HEK293 (cell line): ENCODE measurements around the gene ATF6.
"Not testable (repeated sequence)": the region's sequence is repeated elsewhere in the genome, so short reads cannot be mapped to it uniquely, and the experiment has no call there.

ENCODE experiments used
- CTCF ChIA-PET: fragments of 350-600 bp; formaldehyde crosslinking; extraction: SDS; loops from one replicate; lab custom pipeline; 2021; ENCODE audit warnings: antibody characterized with exemption; lab: Yijun Ruan, JAX
- POLR2A ChIA-PET: fragments of 300-600 bp; formaldehyde crosslinking; extraction: SDS; loops from one replicate; lab custom pipeline; 2020; ENCODE audit warnings: antibody characterized with exemption, inconsistent platforms; lab: Yijun Ruan, JAX
- H3K27ac ChIP-seq: fragments of 200-500 bp; sonication (Bioruptor generic); 2 replicates; pipeline ENCODE4 v1.5.1; 2014; ENCODE audit warnings: low read depth, low read length, control low read depth, inconsistent platforms; ENCODE audit errors: extremely low read depth
- H3K36me3 ChIP-seq, 2 experiments: fragments of 200-500 bp in 1 of 2; sonication (Bioruptor generic) in 1 of 2; 1 replicate in 1 of 2; 2 replicates in 1 of 2; pipeline ENCODE4 v1.5.1; 2014 to 2017; ENCODE audit warnings: inconsistent platforms in 2 of 2, low read length in 2 of 2; ENCODE audit not compliant: control insufficient read depth in 2 of 2, insufficient read depth in 1 of 2
- H3K4me1 ChIP-seq: fragments of 200-500 bp; sonication (Bioruptor generic); 2 replicates; pipeline ENCODE4 v1.5.1; 2014; ENCODE audit warnings: mild to moderate bottlenecking, low read length, inconsistent platforms; ENCODE audit not compliant: control insufficient read depth, insufficient read depth
- H3K4me3 ChIP-seq: 2 replicates; pipeline ENCODE4 v1.5.1; 2011; ENCODE audit warnings: low read depth, mild to moderate bottlenecking, control low read depth, low read length, moderate library complexity
- H3K9me3 ChIP-seq: fragments of 200-500 bp; sonication (Bioruptor generic); 2 replicates; pipeline ENCODE4 v1.5.1; 2014; ENCODE audit warnings: low read depth, low read length, inconsistent platforms; ENCODE audit not compliant: control insufficient read depth, insufficient read depth
- FEZF1 ChIP-seq: fragments of 450-650 bp; formaldehyde crosslinking; IDR thresholded peaks from 2 replicates; pipeline ENCODE4 v1.5.1; 2016; ENCODE audit warnings: missing biosample characterization, missing genetic modification characterization
- GLIS1 ChIP-seq: fragments of 450-650 bp; formaldehyde crosslinking; IDR thresholded peaks from 2 replicates; pipeline ENCODE4 v1.5.1; 2016; ENCODE audit warnings: missing biosample characterization, missing genetic modification characterization
- HOXD13 ChIP-seq: sonication (generic); formaldehyde crosslinking; IDR thresholded peaks from 2 replicates; pipeline ENCODE4 v1.8.0; 2022; ENCODE audit warnings: missing genetic modification reagents, borderline replicate concordance
- MYNN ChIP-seq: fragments of 450-650 bp; formaldehyde crosslinking; IDR thresholded peaks from 2 replicates; pipeline ENCODE4 v1.5.1; 2016; ENCODE audit warnings: missing biosample characterization, missing genetic modification characterization, borderline replicate concordance
- SALL2 ChIP-seq: fragments of 450-650 bp; formaldehyde crosslinking; IDR thresholded peaks from 2 replicates; pipeline ENCODE4 v1.5.0; 2017; ENCODE audit warnings: missing biosample characterization, mild to moderate bottlenecking, missing genetic modification characterization, borderline replicate concordance
- SCRT1 ChIP-seq: fragments of 450-650 bp; formaldehyde crosslinking; IDR thresholded peaks from 2 replicates; pipeline ENCODE4 v1.5.1; 2016; ENCODE audit warnings: missing biosample characterization, missing genetic modification characterization, borderline replicate concordance
- SP3 ChIP-seq: fragments of 450-650 bp; formaldehyde crosslinking; IDR thresholded peaks from 2 replicates; pipeline ENCODE4 v1.5.1; 2016; ENCODE audit warnings: missing biosample characterization, missing genetic modification characterization
- ZNF114 ChIP-seq: fragments of 450-650 bp; formaldehyde crosslinking; IDR thresholded peaks from 2 replicates; pipeline ENCODE4 v1.5.0; 2017; ENCODE audit warnings: missing biosample characterization, missing genetic modification characterization
- ZNF146 ChIP-seq: fragments of 450-650 bp; formaldehyde crosslinking; IDR thresholded peaks from 2 replicates; pipeline ENCODE4 v1.5.1; 2016; ENCODE audit warnings: missing biosample characterization, missing genetic modification characterization
- ZNF157 ChIP-seq: fragments of 450-650 bp; formaldehyde crosslinking; IDR thresholded peaks from 2 replicates; pipeline ENCODE4 v1.5.1; 2016; ENCODE audit warnings: missing biosample characterization, missing genetic modification characterization
- ZNF202 ChIP-seq: fragments of 450-650 bp; formaldehyde crosslinking; IDR thresholded peaks from 2 replicates; pipeline ENCODE4 v1.5.1; 2016; ENCODE audit warnings: missing biosample characterization, missing genetic modification characterization, borderline replicate concordance
- ZNF211 ChIP-seq: fragments of 450-650 bp; formaldehyde crosslinking; IDR thresholded peaks from 2 replicates; pipeline ENCODE4 v1.5.1; 2016; ENCODE audit warnings: low read depth, missing biosample characterization, missing genetic modification characterization
- ZNF280D ChIP-seq: fragments of 450-650 bp; formaldehyde crosslinking; IDR thresholded peaks from 2 replicates; pipeline ENCODE4 v1.5.1; 2016; ENCODE audit warnings: missing biosample characterization, missing genetic modification characterization
- ZNF580 ChIP-seq: fragments of 450-650 bp; formaldehyde crosslinking; IDR thresholded peaks from 2 replicates; pipeline ENCODE4 v1.5.1; 2016; ENCODE audit warnings: missing biosample characterization, missing genetic modification characterization

The ATF6 gene

GRCh38 chr1:161803181-161803580 lies 37.1 kb downstream of the ATF6 start:
- ChIA-PET CTCF (interaction anchor here (0.6 to 1.4 kb wide), 2 partner anchors 11 to 260 kb away, joined by 3 to 4 read pairs; no protein-coding TSS in a partner anchor), POLR2A (no interaction called here)
- Histone ChIP-seq H3K27ac (no peak overlapping the region), H3K36me3 (peaks cover 0 to 19% of the 10 kb centered on the region in 2 experiments; a peak in 2 of 3 replicates), H3K9me3 (no peaks in the 10 kb centered on the region), H3K4me3 (no peak overlapping the region), H3K4me1 (no peaks in the 10 kb centered on the region)
- no peak for TF ChIP-seq HOXD13 (CRISPR knock-in tag)
- TF ChIP-seq MYNN (tag by site-specific recombination): 0 out of 2 replicates have a peak, but pooled peaks have one; percentile 51

GRCh38 chr1:161805399-161806197 lies 39.5 kb downstream of the ATF6 start:
- POLR2A ChIA-PET: no interaction called here
- H3K4me1 ChIP-seq: no peaks in the 10 kb centered on the region
- H3K4me3 ChIP-seq: no peak overlapping the region
- TF ChIP-seq ZNF157 (tag by site-specific recombination): no peak
- TF ChIP-seq FEZF1: no peak
- no peak for TF ChIP-seq ZNF114
- no peak for TF ChIP-seq SP3
- no peak for TF ChIP-seq ZNF202 (tag by site-specific recombination)
- TF ChIP-seq SALL2: no peak
- TF ChIP-seq GLIS1: no peak
- TF ChIP-seq ZNF211 (tag by site-specific recombination): no peak
- TF ChIP-seq SCRT1 (tag by site-specific recombination): no peak
- no peak overlapping the region for H3K27ac ChIP-seq
- no peaks in the 10 kb centered on the region for H3K9me3 ChIP-seq
- peaks cover 3 to 22% of the 10 kb centered on the region in 2 experiments; a peak in 2 of 3 replicates for H3K36me3 ChIP-seq
- CTCF ChIA-PET: no interaction called here

- not testable (repeated sequence) for H3K27ac ChIP-seq, H3K4me1 ChIP-seq
- TF ChIP-seq ZNF146 (tag by site-specific recombination) (peak; percentile 95), ZNF280D (tag by site-specific recombination) (0 out of 2 replicates have a peak, but pooled peaks have one; percentile 63), ZNF580 (tag by site-specific recombination) (peak; percentile 63; the same call in 1 of the 2 replicates)
- TF ChIP-seq, all 188 proteins: peak for 3; not testable (repeated sequence) for 185
- CTCF ChIA-PET: interaction anchor here (1.1 kb wide), 1 partner anchor 228 kb away, joined by 4 read pairs; no protein-coding TSS in a partner anchor
- H3K4me3 ChIP-seq, POLR2A ChIA-PET, H3K9me3 ChIP-seq, H3K36me3 ChIP-seq: not testable (repeated sequence)
These were observed 43.1 kb downstream of the ATF6 start for GRCh38 chr1:161809202-161809601.

DNA sequence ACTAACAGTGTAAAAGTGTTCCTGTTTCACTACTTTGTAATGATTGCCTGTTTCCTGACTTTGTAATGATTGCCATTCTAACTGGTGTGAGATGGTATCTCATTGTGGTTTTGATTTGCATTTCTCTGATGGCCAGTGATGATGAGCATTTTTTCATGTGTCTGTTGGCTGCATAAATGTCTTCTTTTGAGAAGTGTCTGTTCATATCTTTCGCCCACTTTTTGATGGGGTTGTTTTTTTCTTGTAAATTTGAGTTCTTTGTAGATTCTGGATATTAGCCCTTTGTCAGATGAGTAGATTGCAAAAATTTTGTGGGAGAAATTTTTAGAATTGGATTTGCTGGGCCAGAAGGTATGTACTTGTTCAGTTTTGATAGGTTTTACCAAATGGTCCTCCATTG lies 43.5 kb downstream of the ATF6 start:
- H3K4me3 ChIP-seq, H3K4me1 ChIP-seq, H3K36me3 ChIP-seq, CTCF ChIA-PET, H3K27ac ChIP-seq, POLR2A ChIA-PET, H3K9me3 ChIP-seq: not testable (repeated sequence)
